ENCODE data around the gene CAPN12.

CAPN12 gene

DNA sequence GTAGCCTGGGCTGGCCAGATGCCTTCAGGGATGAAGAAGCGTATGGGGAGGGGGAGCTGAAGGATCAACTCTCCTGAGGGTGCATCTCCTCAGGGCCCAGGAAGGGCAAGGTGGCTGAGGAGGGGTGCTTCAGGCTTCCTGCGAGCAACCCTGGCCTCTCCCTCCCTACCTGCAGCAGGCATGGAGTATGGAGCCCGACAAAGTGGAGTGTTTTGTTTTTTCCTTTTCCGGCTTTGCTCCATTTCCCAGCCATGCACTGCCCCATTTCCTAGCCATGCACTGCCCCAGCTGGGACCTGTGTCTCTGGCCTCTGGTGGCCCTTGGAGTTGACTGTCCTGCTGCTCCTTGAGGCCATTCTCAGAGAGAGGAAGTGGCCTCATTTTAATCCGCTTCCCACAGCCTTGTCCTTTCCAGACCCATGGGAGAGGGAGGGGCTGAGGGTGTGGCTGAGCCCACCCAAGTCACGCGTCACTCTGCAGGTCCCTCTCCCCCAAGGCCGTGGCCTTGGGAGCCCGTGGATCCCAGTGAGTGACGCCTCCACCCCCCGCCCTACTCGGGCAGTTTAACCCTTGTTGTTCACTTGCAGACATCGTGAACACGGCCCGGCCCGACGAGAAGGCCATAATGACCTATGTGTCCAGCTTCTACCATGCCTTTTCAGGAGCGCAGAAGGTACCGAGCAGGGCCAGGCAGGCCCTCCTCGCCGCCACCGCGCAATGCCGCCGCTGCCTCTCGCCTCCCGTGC lies 34.4 kb downstream of the CAPN12 start:
- DNase-seq = no peak

DNA sequence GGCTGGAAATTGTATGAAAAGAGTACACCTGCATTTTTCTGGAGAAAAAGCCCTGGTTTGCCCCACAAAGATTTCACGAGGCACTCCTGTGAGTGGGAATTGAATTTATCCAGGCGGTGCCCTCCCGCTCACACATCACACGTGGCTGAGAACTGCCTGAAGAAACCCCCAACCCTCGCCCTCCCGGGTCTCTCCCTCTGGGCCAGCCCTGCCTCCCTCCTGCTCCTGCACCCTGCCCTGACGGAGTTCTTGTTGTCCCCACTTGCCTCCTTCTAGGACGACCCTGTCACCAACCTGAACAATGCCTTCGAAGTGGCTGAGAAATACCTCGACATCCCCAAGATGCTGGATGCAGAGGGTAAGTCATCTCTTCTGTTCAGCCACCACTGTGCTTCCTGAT lies 35.2 kb downstream of the CAPN12 start:
- DNase-seq = no peak

DNA sequence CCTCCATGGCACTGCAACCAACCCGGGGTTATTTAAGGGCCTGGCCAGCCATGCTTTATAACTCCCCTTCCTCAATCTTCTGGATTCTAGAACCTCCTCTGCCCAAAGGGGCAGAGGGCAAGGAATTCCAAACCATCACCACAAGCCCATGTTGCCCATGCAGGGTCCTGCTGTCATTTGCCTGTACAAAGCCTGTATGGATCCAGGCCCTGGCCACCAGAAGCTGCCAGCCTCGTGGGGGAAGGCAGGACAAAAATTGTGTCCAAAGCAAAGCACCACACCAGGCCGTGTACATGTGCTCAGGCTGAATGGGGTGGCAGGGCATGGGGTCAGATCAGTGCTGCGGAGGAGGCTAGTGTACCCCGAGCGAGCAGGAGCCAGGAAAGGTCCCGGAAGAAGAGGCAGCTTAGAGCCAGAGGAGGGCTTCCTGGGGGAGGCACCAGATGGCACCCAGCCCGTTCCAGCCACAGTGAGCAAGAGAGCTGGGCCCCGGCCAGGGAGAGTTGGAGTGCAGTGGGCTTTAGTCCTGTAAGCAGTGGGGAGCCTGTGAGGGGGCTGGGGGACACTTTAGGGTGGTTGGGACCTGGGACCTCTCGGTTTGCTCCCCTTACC lies 35.8 kb downstream of the CAPN12 start:
- DNase-seq = no peak

DNA sequence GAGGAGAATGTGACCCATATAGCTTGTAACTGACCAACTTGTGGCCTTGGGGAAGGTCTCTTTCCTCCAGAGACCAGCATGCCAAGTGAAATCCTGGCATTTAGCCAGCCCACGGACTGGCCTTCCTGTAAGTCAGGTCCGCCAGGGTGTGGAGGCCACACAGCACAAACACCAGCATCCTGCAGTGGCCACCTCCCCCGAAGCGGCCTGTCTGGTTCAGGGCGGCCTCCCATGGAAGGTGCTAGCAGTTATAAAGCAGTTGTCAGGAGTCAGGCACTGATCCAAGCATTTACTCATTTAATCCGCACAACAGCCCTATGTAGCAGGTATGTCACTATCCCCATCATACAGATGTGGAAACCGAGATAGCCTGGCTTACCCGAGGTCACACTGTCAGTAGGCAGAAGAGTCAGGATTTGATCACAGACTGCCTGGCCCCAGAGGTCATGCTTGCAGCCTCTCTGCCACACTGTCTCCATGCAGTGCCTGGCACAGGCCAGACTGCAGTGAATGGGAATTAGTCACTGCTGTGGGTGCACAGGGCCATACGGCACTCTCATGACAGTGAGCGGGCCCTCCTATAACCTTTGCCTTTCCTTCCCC lies 36.7 kb downstream of the CAPN12 start:
- no peak for DNase-seq

DNA sequence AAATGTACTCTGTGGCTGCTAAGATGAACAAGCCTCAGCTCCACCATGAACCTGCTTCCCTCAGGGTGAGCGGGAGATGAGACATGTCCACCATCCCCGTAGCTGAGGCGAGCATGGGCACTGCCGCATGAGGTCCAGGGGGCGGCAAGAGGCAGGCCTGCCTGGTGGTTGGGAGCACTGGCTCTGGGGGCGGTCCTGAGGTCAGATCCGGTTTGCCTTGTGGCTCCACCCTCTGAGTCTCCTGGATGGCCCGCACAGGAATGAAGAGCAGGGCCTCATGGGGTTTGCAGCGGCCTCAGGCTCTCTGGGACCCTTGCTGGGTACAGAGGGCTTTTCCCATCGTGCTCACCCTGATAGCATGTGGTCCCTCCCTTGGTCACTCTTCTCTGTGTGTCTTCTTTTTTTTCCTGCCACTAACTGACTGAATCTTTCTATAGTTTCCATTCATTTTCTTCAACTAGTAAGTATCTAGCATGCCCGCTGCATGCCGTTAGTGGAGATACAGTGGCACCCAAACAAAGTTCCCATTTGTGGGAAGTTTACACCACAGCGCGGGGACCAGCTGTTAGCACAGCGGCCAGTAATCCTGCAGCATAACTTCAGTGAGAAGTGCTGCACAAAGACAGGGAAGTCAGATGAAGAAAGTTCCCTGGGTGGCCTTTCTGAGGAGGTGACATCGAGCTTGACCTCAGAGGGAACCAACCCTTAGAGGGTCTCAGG lies 37.3 kb downstream of the CAPN12 start:
- no peak for DNase-seq

DNA sequence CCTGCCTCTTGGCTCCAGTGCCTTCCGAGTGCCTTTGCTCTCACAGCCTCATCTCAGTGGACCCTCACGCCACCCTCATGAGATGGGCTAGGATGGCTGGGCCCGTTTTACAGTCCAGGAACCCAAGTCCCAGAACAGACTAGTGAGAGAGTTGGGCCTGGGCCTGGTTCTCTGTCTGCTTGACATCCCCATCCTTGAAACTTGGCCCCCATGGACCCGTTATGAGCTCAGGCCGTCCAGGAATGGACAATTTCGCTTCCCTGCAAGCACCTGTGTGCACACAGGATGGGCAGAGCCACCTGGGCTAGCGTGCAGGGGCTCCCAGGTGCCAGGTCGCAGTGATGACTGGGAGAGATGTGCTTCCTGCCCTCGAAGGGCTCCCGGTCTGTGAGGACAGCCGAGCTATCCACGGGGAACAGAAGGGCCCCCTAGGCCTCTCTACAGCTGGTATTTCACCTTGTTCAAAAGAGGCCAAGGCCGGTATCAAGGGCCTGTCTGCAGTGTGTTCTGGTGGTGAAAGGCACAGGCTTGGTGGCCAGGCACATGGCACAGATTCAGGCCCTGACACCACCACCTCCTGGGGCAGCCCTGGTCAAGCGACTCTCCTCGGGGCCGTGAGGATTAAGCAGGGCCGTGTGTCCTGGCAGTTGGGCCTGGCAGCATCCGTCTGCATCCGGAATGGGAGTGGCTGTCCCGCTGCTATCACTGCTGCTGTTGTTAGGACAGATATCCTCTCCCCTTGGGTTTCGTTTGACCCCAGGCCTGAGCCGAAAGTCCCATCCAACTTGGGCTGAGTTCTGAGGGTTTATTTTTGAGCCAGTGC lies 38.9 kb downstream of the CAPN12 start:
- DNase-seq = no peak

DNA sequence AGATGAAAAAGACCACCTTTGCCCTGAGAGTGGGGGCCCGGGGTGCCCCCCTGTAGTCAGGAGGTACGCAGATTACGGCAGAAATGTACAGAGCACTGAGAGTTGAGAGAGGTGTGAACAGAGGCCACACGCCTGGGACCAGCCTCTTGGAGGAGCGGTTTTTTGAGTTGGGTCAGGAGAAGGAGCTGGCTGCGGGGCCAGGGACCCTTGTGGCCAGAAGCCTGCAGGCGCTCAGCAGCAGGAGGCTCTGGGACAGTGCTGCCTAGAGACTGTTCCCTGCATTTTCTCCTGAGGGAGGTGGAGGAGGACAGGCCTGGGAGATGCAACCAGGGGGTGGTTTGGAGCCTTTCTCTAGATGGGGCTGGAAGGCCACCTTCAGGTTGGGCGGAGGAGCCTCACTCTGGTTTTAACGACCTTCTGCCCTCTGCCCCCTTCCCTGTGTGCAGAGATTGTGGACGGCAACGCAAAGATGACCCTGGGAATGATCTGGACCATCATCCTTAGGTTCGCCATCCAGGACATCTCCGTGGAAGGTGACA lies 39.7 kb downstream of the CAPN12 start:
- DNase-seq = no peak

DNA sequence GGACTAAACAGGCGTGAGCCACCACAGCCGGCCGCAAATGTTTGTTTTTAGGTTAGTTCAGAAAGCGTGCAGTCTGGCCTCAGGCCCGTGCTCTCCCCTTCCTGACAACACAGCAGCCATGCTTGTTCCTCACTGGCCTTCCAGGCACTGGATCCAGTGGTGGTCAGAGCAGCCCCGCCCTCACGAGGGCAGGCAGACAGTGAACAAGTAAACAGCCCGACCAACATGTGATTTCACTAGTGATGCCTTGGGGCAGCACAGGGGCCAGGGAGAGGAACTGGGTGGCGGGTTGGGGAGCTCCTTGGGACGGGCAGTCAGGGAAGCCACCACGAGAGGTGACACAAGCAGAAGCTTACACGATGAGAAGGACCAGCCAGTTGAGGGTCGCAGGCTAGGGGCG lies 40.8 kb downstream of the CAPN12 start:
- no peak for DNase-seq

DNA sequence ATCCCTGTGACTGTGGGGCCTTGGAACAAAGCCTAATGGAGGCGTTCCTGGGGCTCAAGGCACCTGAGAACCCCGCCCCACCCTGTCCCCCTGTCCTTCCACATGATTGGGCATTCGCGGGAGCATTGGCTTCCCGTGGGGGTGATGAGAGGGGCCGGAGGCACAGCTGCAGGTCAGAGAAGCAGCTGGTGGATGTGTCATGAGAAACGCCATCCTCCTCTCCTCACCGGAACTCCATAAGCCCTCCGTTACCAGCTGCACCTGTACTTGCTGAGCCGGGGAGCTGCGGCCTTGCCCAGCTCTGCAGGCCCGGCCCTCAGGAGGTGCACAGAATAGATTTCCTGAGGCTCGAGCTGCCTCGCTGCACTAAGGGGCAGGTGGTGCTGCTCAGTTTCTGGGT lies 42.0 kb downstream of the CAPN12 start:
- no peak for DNase-seq

DNA sequence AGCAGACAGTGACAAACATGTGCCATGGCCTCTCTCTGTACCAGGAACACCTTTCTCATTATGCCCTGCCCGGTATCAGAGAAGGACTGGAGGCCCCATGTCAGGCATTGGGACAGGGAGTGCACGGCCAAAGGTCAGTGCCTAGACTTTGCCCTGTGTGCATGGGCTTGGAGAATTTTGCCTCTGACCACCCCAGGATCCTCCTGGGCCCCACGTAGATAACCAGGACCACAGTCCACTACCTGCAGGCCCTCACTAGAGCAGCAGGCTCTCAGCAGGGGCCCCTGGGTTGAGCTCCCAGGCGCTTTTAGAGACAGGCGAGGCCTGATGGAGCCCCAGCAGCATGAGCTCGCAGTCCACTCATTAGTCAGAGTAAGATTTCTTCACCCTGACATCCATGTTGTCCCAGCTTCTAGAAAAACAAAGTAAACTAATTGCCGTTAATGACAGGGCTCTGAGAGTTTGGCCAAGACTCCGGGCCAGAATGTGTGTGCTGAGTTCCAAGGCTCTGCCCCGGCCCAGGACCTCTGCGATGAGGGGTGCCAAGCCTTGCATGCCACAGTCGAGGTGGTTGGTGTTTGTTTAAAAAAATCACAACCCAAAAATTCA lies 42.7 kb downstream of the CAPN12 start:
- no peak for DNase-seq

DNA sequence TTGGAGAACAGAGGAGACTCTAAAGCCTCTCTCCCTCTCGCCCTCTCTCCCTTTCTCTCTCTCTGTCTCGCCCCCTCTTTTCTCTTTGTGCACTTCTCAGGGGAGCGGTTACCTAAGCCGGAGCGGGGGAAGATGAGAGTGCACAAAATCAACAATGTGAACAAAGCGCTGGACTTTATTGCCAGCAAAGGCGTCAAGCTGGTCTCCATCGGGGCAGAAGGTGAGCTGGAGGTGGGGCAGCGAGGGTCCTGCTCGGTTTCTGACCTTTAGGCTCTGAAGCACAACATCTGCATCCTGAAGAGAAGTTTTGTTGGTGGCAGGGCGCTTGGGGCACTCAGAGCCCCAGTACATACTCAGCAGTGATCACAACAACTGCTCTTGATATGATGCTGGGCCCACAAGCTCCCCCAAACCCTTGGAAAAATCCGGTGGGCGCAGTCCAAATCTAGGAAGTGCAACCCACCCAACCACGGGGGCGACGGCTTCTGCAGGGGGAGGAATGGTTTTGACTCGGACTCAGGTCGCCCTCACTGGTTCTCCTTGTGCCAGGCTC lies 43.3 kb downstream of the CAPN12 start:
- no peak for DNase-seq

DNA sequence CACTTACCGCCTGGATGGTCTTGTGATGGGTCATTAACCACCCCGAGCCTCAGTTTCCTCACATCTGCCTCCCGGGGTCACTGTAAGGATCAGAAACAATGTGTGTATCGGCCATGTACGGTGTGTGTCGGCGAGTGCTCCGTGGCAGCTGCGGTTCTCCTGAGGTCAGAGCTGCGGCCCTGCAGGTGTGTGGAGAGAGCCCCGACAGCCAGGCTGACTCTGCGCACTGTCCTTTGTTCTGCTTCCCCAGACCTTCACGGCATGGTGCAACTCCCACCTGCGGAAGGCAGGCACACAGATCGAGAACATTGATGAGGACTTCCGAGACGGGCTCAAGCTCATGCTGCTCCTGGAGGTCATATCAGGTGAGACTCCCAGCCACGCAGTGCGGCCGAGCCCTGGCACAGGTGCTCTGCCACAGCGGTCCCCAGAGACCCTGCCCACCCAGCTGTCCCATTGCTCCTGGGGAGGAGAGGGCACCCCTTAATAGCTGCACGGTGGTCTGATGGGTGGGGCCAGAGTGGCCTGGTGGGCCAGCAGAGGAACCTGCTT lies 43.8 kb downstream of the CAPN12 start:
- no peak for DNase-seq

DNA sequence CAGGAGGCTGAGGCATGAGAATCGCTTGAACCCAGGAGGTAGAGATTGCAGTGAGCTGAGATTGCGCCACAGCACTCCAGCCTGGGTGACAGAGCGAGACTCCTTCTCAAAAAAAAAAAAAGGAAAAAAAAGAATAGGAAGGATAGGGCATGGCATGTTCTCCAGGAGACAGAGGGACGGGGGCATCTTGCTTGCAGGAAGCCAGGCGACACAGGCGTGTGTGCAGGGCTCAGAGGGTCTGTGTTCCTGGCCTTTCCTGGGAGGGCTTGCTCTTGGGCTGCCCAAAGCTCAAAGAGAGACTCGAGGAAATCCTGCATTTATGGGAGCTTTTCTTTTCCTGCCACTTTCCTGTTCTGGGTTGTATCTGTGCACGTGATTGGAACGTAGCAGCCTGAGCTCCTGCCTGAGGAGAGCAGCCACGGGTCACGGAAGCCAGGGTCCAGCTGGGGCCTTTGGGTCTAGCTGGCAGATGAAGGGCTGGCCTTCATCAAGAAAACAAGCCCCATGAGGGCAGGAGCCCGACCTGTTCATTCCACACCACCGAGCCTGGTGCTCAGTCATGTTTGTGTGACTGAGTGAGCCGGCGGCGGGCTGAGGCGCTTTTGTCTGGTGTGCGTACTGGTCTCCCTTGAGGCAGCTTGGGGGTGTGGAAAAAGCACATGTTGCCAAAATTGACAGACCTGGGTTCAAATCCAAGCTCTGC lies 44.5 kb downstream of the CAPN12 start:
- no peak for DNase-seq

DNA sequence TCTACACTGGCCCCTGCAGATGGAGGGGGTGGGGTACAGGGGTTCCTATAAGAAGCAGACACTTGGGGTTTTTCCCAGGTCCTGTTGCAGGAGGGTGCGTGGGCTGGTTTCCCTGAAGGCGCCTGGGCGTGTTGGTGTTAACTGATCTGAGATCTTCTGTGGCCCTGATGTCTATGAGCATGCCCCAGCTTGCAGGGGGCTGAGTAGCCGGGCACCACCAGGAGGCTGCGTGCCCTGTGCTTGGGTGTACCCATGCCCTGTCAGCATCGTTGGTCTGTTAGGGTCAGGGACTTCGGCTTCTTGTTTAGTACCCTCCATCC lies 45.3 kb downstream of the CAPN12 start:
- DNase-seq = no peak

DNA sequence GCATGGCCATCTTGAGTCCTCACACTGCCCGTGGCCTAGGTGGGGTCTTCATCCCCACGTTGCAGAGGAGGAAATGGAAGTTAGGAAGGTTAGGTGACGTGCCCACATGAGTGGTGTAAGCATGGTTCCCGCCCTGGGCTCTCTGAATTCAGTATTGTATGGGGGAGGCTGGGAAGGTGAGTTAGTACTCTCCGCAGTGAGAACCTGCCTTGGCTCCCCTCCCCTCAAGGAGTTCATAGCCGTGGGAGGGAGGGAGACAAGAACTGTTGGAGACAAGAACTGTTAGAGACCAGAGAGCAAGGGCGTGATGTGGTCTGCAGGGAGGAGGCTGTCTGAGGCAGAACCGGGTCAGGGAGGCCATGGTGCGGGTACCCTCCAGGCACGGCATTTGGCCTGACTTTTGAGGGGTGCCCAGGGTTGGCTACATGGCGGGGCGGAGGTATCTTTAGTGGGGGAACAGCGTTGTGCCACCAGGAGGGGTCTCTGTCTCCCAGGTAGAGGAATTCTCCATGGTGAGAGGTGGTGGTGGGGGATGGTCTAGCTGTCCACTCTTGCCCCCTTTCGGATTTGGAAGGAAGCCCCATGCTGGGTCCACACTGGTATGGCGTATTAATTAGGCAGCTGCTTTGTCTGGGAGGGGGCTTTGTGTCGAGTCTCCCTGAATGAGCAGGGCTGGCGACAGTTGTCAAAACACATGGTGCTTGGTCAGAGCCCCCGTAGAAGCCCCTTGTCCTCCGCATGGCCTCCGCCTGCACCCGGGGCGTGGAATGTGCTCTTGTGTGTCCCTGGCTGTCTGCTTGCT lies 45.8 kb downstream of the CAPN12 start:
- DNase-seq = no peak

DNA sequence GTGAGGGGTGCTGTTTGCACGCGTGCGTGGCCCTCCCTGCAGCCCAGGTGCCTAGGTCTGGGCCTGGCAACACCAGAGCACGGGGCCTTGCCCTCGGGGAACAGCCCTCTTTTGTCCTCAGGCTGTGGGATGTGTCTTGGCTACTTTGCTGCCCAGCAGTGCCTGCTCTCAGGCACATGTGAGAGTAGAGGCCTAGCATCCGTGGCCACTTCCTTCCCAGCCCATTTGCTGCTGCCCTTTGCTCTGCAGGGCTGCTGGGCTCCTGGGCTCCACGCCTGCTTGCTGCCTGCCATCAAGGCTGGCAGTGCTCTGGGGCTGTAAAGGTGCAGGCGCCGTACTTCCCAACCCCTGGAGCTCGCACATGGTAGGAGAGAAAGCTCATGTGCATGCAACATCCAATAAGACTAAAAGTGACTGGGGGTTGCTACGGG lies 46.6 kb downstream of the CAPN12 start:
- no peak for DNase-seq

DNA sequence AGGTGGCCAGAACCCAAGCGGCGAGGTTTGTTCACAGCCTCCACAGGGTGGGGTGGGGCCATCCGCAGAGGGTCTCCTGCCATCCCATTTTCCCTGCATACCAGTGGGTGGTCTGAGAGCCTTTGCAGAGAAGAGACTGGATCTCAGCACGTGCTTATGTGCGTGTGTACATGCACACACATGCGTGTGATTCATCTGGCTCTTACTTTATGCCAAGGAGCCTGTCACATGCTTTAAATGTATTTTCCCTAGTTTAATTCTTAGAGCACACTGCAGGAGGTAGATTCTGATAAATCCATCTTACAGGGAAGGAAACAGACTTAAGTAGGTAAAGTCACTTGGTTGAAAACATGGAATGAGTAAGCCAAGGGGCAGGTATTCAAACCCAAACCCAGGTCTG lies 47.1 kb downstream of the CAPN12 start:
- DNase-seq = no peak

DNA sequence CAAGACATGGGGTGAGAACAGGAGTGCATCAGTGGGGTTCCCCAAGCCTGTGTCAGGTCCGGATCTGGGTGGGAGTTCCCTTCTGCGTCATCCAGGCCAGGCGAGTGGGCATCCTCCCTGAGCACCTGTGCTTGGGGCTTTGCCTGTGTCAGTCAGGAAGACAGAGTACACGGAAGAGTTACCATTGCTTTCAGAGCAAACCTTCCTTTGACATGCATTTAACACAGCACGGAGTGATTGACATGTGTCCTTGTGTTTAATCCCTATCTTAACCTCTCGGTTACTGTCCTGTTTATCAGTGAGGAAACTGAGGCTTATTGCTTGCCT lies 47.6 kb downstream of the CAPN12 start:
- DNase-seq = no peak

DNA sequence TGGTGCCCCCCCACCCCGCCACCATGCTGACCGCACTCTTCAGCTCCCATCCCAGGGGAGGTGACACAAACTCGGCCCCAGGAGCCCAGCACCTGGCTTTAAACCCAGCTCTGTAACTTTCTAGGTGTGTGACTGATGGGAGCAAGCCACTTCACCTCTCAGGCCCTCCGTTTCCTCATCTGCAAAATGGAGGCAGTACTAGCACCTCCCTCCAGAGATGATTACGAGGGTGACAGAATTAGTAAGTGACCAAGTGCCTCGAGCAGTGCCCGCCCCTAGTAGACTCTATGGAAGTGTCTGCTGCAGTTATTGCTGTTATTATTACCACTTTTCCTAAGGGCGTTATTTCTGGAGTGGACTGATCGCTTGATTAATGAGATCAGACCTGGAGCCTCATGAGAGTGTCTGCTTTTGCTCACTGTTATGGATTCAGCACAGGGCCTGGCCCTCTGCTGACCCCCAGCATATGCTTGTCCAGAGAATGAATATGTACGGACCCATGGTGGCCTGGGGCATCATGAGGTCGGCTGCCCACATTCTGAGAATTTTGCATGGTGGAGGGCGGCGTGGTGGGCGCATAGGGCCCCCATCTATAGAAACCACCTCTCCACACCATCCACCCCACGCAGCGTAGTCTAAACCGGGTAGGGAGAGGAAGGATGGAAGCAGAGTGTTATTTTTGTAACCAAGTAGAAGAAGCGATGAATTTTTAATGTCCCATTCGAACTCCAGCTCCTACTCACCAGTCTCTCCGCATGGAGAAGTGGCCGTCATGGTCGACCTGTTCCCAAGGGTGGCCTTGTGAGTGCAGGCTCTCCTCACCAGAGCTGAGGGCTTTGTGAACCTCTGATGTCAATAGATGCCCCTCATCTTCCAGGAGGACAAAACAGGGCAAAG lies 48.2 kb downstream of the CAPN12 start:
- DNase-seq = no peak
